BJ (cell line): ENCODE results near the gene SKAP1. TPM values are rescaled to one million over a fixed set of nuclear protein-coding genes. Genes with fewer than 3 reads are reported as not detected.
"Not testable (repeated sequence)": the region's sequence is repeated elsewhere in the genome, so short reads cannot be mapped to it uniquely, and the experiment has no call there.

Experiments used
- CTCF ChIA-PET: fragments of 350-600 bp; formaldehyde crosslinking; extraction: SDS; loops from one replicate; lab custom pipeline; 2021; ENCODE audit warnings: antibody characterized with exemption, inconsistent platforms; lab: Yijun Ruan, JAX
- POLR2A ChIA-PET: fragments of 300-600 bp; sonication (Branson Sonifier 250); formaldehyde crosslinking; extraction: SDS; loops from one replicate; lab custom pipeline; 2021; ENCODE audit warnings: antibody characterized with exemption; lab: Charles Lee
- DNase-seq: peaks from one replicate; pipeline ENCODE4 v3.0.0-alpha.2; 2011; ENCODE audit warnings: low read depth
- H3K27me3 ChIP-seq: 2 replicates; pipeline ENCODE4 v1.6.0; 2011; ENCODE audit warnings: low read length; ENCODE audit not compliant: control insufficient read depth, insufficient read depth
- H3K36me3 ChIP-seq: 2 replicates; pipeline ENCODE4 v1.5.1; 2011; ENCODE audit warnings: low read length; ENCODE audit not compliant: control insufficient read depth, insufficient read depth
- H3K4me3 ChIP-seq: 2 replicates; pipeline ENCODE4 v1.5.1; 2011; ENCODE audit warnings: low read depth, mild to moderate bottlenecking, control low read depth, low read length
- polyA plus RNA-seq: library from polyadenylated mRNA; depleted of rRNA; stranded (reverse); fragments of >200 nt; gene quantifications from 2 replicates; pipeline ENCODE4 v1.2.3, GENCODE V29; 2011
- TF ChIP-seq, protein P1 (sequence below): IDR thresholded peaks from 2 replicates; pipeline ENCODE4 v1.5.1; 2011; ENCODE audit warnings: low read depth, mild to moderate bottlenecking, control low read depth, inconsistent platforms, low read length, moderate library complexity; ENCODE audit not compliant: insufficient read depth

Gene SKAP1
- polyA plus RNA-seq, 1 experiment, result not detected

DNA sequence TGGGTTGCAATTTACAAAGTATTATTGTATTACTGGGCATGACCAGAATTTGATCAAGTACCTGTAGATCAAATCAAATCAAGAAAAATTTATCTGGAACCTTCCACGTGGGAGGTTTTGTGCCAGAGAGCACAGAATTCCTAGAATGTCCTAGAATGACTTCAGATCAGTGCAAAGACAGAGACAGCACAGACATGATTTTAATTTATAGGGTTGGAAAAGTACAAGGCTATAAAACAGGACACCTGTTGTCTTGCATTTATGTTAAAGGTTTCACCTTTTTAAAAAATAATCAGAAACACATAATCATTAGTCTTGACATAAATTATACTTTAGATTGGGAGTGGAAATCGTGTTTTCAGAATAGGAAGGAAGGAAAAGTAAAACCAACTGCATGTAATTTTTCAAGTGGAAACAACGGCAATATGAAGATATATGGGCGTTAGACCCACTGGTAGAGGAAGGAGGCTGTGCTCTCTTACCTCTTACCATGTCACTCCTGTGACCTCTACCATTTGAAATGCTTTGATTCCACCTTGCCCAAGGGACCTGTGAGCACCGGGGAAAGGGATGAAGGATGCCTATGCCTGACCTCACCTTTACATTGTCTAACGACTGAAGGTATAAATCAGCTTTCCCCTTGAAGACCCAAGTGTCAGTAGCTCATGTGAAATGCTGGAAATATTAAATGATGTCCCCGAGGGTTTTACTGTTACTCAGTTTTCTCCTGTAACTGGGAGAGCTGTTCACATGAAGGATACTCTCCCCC, 222.1 kb downstream of the SKAP1 start:
- H3K27me3 ChIP-seq, result peaks cover 23% of the 10 kb centered on the region
- ChIA-PET CTCF (interaction anchor here (0.7 to 1.6 kb wide), 2 partner anchors 8 to 71 kb away, joined by 3 to 8 read pairs; no protein-coding TSS in a partner anchor), POLR2A (no interaction called here)
- no peaks in the 10 kb centered on the region for H3K36me3 ChIP-seq
- DNase-seq, result no peak
- no peak overlapping the region for H3K4me3 ChIP-seq
- TF ChIP-seq, protein P1, sequence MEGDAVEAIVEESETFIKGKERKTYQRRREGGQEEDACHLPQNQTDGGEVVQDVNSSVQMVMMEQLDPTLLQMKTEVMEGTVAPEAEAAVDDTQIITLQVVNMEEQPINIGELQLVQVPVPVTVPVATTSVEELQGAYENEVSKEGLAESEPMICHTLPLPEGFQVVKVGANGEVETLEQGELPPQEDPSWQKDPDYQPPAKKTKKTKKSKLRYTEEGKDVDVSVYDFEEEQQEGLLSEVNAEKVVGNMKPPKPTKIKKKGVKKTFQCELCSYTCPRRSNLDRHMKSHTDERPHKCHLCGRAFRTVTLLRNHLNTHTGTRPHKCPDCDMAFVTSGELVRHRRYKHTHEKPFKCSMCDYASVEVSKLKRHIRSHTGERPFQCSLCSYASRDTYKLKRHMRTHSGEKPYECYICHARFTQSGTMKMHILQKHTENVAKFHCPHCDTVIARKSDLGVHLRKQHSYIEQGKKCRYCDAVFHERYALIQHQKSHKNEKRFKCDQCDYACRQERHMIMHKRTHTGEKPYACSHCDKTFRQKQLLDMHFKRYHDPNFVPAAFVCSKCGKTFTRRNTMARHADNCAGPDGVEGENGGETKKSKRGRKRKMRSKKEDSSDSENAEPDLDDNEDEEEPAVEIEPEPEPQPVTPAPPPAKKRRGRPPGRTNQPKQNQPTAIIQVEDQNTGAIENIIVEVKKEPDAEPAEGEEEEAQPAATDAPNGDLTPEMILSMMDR, result no peak

DNA sequence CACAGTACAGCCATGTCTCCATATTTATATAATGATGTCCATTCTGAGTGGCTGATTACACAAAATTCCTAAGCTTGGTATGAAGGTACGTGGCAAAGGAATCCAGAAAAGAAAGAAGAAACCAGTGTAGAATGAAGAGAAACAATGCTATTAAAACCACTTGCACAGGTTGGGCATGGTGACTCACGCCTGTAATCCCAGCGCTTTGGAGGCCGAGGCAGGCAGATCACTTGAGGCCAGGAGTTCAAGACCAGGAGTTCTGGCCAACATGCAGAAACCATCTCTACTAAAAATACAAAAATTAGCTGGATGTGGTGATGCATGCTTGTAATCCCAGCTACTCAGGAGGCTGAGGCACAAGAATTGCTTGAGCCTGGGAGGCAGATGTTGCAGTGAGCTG, 223.0 kb downstream of the SKAP1 start:
- POLR2A ChIA-PET, H3K36me3 ChIP-seq, H3K4me3 ChIP-seq, DNase-seq: not testable (repeated sequence)
- CTCF ChIA-PET, result interaction anchor here (0.7 to 1.6 kb wide), 2 partner anchors 9 to 72 kb away, joined by 3 to 8 read pairs; no protein-coding TSS in a partner anchor
- peaks cover 18% of the 10 kb centered on the region for H3K27me3 ChIP-seq

DNA sequence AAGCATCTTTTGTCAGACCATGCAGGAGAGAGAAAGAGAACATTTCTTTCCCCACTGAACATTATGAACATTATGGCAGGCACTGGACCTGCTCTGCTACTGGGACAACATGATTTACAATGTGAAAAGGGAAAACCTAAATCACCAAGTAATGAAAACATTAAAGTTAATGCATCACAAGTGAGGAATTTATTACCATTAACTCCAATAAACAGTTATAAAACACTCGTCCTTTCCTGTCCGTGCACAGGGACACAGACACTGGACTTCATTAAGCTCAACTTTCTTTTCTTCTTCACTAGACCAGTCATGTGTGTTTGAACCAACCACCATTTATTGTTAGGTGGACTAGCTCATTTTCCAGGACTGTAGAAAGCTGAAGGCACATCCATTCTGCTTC, 227.1 kb downstream of the SKAP1 start:
- no peaks in the 10 kb centered on the region for H3K36me3 ChIP-seq
- POLR2A ChIA-PET, result no interaction called here
- no peak overlapping the region for H3K4me3 ChIP-seq
- peaks cover 17% of the 10 kb centered on the region for H3K27me3 ChIP-seq
- no peak for DNase-seq
- TF ChIP-seq, protein P1, result no peak
- CTCF ChIA-PET, result interaction anchor here (0.7 kb wide), 1 partner anchor 19 kb away, joined by 3 read pairs; no protein-coding TSS in a partner anchor

GRCh38 chr17:48198950-48199541, 231.0 kb downstream of the SKAP1 start:
- DNase-seq, result no peak
- H3K36me3 ChIP-seq, result no peaks in the 10 kb centered on the region
- CTCF ChIA-PET, result interaction anchor here (0.6 kb wide), 1 partner anchor 52 kb away, joined by 3 read pairs; no protein-coding TSS in a partner anchor
- POLR2A ChIA-PET, result no interaction called here
- TF ChIP-seq, protein P1, result no peak
- H3K4me3 ChIP-seq, result no peak overlapping the region
- H3K27me3 ChIP-seq, result peaks cover 26% of the 10 kb centered on the region

DNA sequence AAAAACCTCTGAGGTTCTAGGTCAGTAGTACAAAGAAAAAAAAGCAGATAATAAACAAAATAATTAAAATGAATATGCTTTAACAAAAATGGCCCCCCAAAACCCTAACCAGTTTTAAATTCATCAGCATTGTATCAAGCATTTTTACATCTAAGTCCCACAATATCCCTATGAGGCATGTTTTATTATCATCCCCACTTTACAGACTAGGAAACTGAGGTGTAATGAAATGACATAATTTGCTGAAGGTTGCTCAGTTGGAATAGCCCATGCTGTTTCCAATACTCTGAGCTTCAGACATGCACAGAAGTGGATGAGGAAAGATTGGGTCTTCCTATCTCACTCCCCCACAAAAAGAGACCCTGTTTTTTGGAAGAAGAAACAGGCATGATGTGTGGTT, 234.1 kb downstream of the SKAP1 start:
- TF ChIP-seq, protein P1, result no peak
- Histone ChIP-seq H3K27me3 (peaks cover 22% of the 10 kb centered on the region), H3K4me3 (no peak overlapping the region), H3K36me3 (no peaks in the 10 kb centered on the region)
- CTCF ChIA-PET, result interaction anchor here (1.0 to 1.9 kb wide), 2 partner anchors 13 to 397 kb away, joined by 3 to 4 read pairs; partner anchors contain the start of gene HOXB5
- no peak for DNase-seq
- POLR2A ChIA-PET, result no interaction called here
